AG04450 (cell line): ENCODE data around the gene LIN28B. TPM values are rescaled to one million over a fixed set of nuclear protein-coding genes. Genes with fewer than 3 reads are reported as not detected.
"Not testable (repeated sequence)": the region's sequence is repeated elsewhere in the genome, so short reads cannot be mapped to it uniquely, and the experiment has no call there.

Experiments used
- CTCF ChIA-PET: fragments of 300-600, 350-600 bp; formaldehyde crosslinking; extraction: SDS; loops from one replicate; lab custom pipeline; 2022; ENCODE audit warnings: antibody characterized with exemption, inconsistent platforms; lab: Charles Lee
- POLR2A ChIA-PET: fragments of 350-600 bp; formaldehyde crosslinking; extraction: SDS; loops from one replicate; lab custom pipeline; 2021; ENCODE audit warnings: antibody characterized with exemption, inconsistent platforms; lab: Yijun Ruan, JAX
- DNase-seq: peaks from one replicate; pipeline ENCODE4 v3.0.0-alpha.2; 2011; ENCODE audit warnings: low read depth, low spot score
- H3K27ac ChIP-seq: one replicate; pipeline ENCODE4 v1.5.1; 2012; ENCODE audit warnings: low read depth, low read length, control low read depth
- H3K27me3 ChIP-seq: one replicate; pipeline ENCODE4 v1.6.0; 2012; ENCODE audit warnings: low read length; ENCODE audit not compliant: control insufficient read depth, insufficient read depth
- H3K4me3 ChIP-seq: 2 replicates; pipeline ENCODE4 v1.5.1; 2011; ENCODE audit warnings: mild to moderate bottlenecking, low read depth, low read length, control low read depth
- H3K9me3 ChIP-seq: 2 replicates; pipeline ENCODE4 v1.5.1; 2012; ENCODE audit warnings: low read length; ENCODE audit not compliant: control insufficient read depth, insufficient read depth
- CTCF ChIP-seq: IDR thresholded peaks from 2 replicates; pipeline ENCODE4 v1.5.1; 2011; ENCODE audit warnings: low read depth, low read length, control low read depth, inconsistent platforms
- polyA plus RNA-seq: library from polyadenylated mRNA; depleted of rRNA; stranded (reverse); fragments of >200 nt; gene quantifications from 2 replicates; pipeline ENCODE4 v1.2.3, GENCODE V29; 2011

The LIN28B gene
- polyA plus RNA-seq, 1 experiment = not detected

- no peak overlapping the region for H3K4me3 ChIP-seq
- ChIA-PET CTCF (no interaction called here), POLR2A (no interaction called here)
- no peaks in the 10 kb centered on the region for H3K27me3 ChIP-seq
- TF ChIP-seq CTCF = no peak
- no peaks in the 10 kb centered on the region for H3K9me3 ChIP-seq
- no peak for DNase-seq
- no peak overlapping the region for H3K27ac ChIP-seq
Observed at GRCh38 chr6:105001063-105001462, 44.2 kb downstream of the LIN28B start.

- TF ChIP-seq CTCF = no peak
- CTCF ChIA-PET = no interaction called here
- Histone ChIP-seq H3K4me3 (no peak overlapping the region), H3K27me3 (no peaks in the 10 kb centered on the region), H3K9me3 (no peaks in the 10 kb centered on the region), H3K27ac (no peak overlapping the region)
- POLR2A ChIA-PET = no interaction called here
- DNase-seq = no peak
Observed at GRCh38 chr6:105001906-105002305, 45.0 kb downstream of the LIN28B start.

GRCh38 chr6:105005451-105005850, 48.5 kb downstream of the LIN28B start:
- no peak for DNase-seq
- no peaks in the 10 kb centered on the region for H3K27me3 ChIP-seq
- POLR2A ChIA-PET = no interaction called here
- H3K27ac ChIP-seq = no peak overlapping the region
- H3K4me3 ChIP-seq = no peak overlapping the region
- no peak for TF ChIP-seq CTCF
- CTCF ChIA-PET = interaction anchor here (1.3 kb wide), 1 partner anchor 72 kb away, joined by 6 read pairs; no protein-coding TSS in a partner anchor
- no peaks in the 10 kb centered on the region for H3K9me3 ChIP-seq

GRCh38 chr6:105013459-105013858, 56.6 kb downstream of the LIN28B start:
- DNase-seq, POLR2A ChIA-PET, H3K27me3 ChIP-seq, H3K4me3 ChIP-seq, H3K27ac ChIP-seq, CTCF ChIA-PET, H3K9me3 ChIP-seq: not testable (repeated sequence)

GRCh38 chr6:105014448-105014847, 57.5 kb downstream of the LIN28B start:
- Histone ChIP-seq H3K4me3 (no peak overlapping the region), H3K9me3 (no peaks in the 10 kb centered on the region), H3K27me3 (no peaks in the 10 kb centered on the region), H3K27ac (no peak overlapping the region)
- DNase-seq = no peak
- ChIA-PET CTCF (no interaction called here), POLR2A (no interaction called here)
- no peak for TF ChIP-seq CTCF

- H3K27me3 ChIP-seq = no peaks in the 10 kb centered on the region
- H3K4me3 ChIP-seq = no peak overlapping the region
- ChIA-PET CTCF (no interaction called here), POLR2A (no interaction called here)
- no peak overlapping the region for H3K27ac ChIP-seq
- DNase-seq = no peak
- no peaks in the 10 kb centered on the region for H3K9me3 ChIP-seq
- no peak for TF ChIP-seq CTCF
Observed at GRCh38 chr6:105014954-105015353, 58.0 kb downstream of the LIN28B start.
